Astrocyte of the cerebellum (primary cell): ENCODE data around the gene RDH13.

Experiments
- DNase-seq: peaks from one replicate; pipeline ENCODE4 v3.0.0-alpha.2; 2011; ENCODE audit warnings: low read depth
- H3K4me3 ChIP-seq: 2 replicates; pipeline ENCODE4 v1.5.1; 2011; ENCODE audit warnings: mild to moderate bottlenecking, low read depth, low read length, moderate library complexity
- CTCF ChIP-seq: IDR thresholded peaks from 2 replicates; pipeline ENCODE4 v1.5.1; 2012; ENCODE audit warnings: low read length, low read depth, moderate library complexity, mild to moderate bottlenecking; ENCODE audit errors: missing control alignments
- in situ Hi-C: cut with HindIII; loops from 2 replicates; pipeline ENCODE4 v1.10.0; 2017; ENCODE audit warnings: low sequenced_read_pairs

RDH13 gene

DNA sequence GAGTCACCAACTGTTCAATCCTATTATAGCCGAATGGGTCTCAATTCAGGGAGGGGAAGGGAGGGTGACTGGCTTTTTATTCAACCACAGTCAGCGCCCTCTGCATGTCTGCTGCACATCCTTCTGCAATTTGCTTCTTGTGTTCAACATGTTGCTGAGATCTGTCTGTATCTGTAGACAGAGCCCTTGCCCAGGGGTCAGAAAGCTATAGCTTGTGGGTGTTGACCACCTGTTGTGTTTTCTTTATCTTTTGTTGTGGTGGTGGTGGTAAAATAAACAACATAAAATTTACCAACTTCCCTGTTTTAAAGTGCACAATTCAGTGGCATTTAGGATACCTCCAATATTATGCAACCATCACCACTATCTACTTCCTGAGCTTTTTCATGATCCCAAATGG is 42.3 kb upstream of the RDH13 start:
- in situ Hi-C loops = no loop called here
- DNase-seq = no peak
- H3K4me3 ChIP-seq = no peak overlapping the region
- no peak for TF ChIP-seq CTCF

- no peak for DNase-seq
- TF ChIP-seq CTCF = no peak
- no peak overlapping the region for H3K4me3 ChIP-seq
- in situ Hi-C loops = no loop called here
These were observed 40.2 kb upstream of the RDH13 start for GRCh38 chr19:55103190-55103589.

- H3K4me3 ChIP-seq = no peak overlapping the region
- DNase-seq = no peak
- in situ Hi-C loops = no loop called here
These were observed 38.3 kb upstream of the RDH13 start for GRCh38 chr19:55101261-55101660.

DNA sequence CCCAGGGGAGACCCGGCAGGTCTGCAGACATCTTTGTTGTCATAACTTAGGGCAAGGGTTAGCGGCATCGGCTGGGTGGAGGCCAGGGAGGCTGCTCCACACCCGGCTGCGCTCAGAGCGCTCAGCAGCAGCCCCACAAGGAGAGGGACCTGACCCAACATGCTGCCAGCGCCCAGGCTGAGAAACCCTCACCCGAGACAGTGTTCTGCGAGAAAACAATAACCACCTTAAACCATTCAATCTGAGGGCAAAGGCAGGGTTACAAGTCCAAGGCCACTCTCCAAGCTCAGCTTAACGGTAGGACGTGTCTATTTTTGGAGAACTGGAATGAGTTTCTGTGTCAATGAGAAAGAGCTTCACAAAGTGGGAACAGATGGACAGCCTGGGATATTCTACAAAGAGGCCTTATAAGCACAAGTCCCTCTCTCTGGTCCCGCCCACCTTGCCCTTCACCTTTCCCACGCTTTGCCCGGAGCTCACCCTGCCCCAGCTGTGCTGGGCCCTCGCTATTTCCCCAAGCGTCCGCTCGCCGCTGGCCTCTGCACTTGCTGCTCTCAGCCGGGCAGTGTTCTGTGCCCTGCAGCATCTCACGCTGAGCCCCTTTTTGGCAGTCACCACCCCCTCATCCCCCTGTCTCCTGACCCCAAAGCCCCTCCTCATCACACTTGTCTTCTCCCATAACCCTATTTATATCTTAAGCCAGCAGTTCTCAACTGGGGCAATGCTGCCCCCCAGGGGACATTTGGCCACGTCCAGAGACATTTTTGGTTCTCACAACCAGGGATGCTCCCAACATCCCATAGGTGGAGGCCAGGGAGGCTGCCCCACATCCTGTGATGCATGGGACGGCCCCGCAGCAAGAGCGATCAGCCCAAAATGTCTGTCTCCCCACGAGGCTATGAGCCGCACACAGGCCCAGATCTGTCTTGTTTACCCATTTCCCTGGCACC is 36.9 kb upstream of the RDH13 start:
- DNase-seq = no peak
- in situ Hi-C loops = no loop called here
- no peak overlapping the region for H3K4me3 ChIP-seq
- TF ChIP-seq CTCF = peak; percentile 8

More at GRCh38 chr19:55101261-55101660, 38.3 kb upstream of the RDH13 start:
- TF ChIP-seq CTCF = no peak

- TF ChIP-seq CTCF = no peak
- H3K4me3 ChIP-seq = no peak overlapping the region
- DNase-seq = no peak
- in situ Hi-C loops = no loop called here
These were observed 36.0 kb upstream of the RDH13 start for GRCh38 chr19:55098716-55099556.

GRCh38 chr19:55097864-55098715 is 35.1 kb upstream of the RDH13 start:
- no peak for TF ChIP-seq CTCF
- DNase-seq = no peak
- in situ Hi-C loops = no loop called here
- H3K4me3 ChIP-seq = no peak overlapping the region
